ENCODE results near the gene OSER1.
A peak's percentile ranks its signal among the peaks of the same experiment; 100 is the strongest.
"Not testable (repeated sequence)": the region's sequence is repeated elsewhere in the genome, so short reads cannot be mapped to it uniquely, and the experiment has no call there.

OSER1 gene

GRCh38 chr20:44210406-44211176 is at the start of gene OSER1:
TSS of gene OSER1 (minus strand) at chr20:44210771. CDS start at chr20:44206957, 3,814 bp downstream.
- peak; percentile 98 for DNase-seq

GRCh38 chr20:44258226-44258890 is 47.8 kb upstream of the OSER1 start:
- no peak for DNase-seq

GRCh38 chr20:44256961-44257360 is 46.4 kb upstream of the OSER1 start:
- DNase-seq = no peak

GRCh38 chr20:44255942-44256341 is 45.4 kb upstream of the OSER1 start:
- DNase-seq = no peak

GRCh38 chr20:44254073-44254472 is 43.5 kb upstream of the OSER1 start:
- DNase-seq = no peak

GRCh38 chr20:44253528-44253927 is 43.0 kb upstream of the OSER1 start:
- DNase-seq = no peak

- DNase-seq = no peak
Observed at GRCh38 chr20:44251284-44251683, 40.7 kb upstream of the OSER1 start.

- no peak for DNase-seq
Observed at GRCh38 chr20:44248410-44248759, 37.8 kb upstream of the OSER1 start.

- peak; percentile 41 for DNase-seq
Observed at GRCh38 chr20:44247586-44248409, 37.2 kb upstream of the OSER1 start.

GRCh38 chr20:44247131-44247571 is 36.6 kb upstream of the OSER1 start, which contains the start of gene GDAP1L1:
TSS of gene GDAP1L1 (plus strand) at chr20:44247308. CDS start at chr20:44247335, 27 bp downstream.
- no peak for DNase-seq

- DNase-seq = no peak
Observed at GRCh38 chr20:44245977-44246376, 35.4 kb upstream of the OSER1 start.

- no peak for DNase-seq
Observed at GRCh38 chr20:44241796-44242195, 31.2 kb upstream of the OSER1 start.

GRCh38 chr20:44236840-44237239 is 26.3 kb upstream of the OSER1 start:
- DNase-seq = not testable (repeated sequence)

GRCh38 chr20:44235702-44236101 is 25.1 kb upstream of the OSER1 start:
- DNase-seq = no peak

GRCh38 chr20:44234566-44235317 is 24.2 kb upstream of the OSER1 start:
- no peak for DNase-seq

- no peak for DNase-seq
Observed at GRCh38 chr20:44233436-44234016, 23.0 kb upstream of the OSER1 start.

- DNase-seq = not testable (repeated sequence)
Observed at GRCh38 chr20:44232469-44232856, 21.9 kb upstream of the OSER1 start.

GRCh38 chr20:44231713-44232468 is 21.3 kb upstream of the OSER1 start:
- DNase-seq = no peak

- DNase-seq = no peak
Observed at GRCh38 chr20:44231193-44231592, 20.6 kb upstream of the OSER1 start.

- DNase-seq = no peak
Observed at GRCh38 chr20:44228465-44229258, 18.1 kb upstream of the OSER1 start.

GRCh38 chr20:44224637-44225036 is 14.1 kb upstream of the OSER1 start:
- no peak for DNase-seq
